Measurements from ENCODE around the gene MXD4.

DNA sequence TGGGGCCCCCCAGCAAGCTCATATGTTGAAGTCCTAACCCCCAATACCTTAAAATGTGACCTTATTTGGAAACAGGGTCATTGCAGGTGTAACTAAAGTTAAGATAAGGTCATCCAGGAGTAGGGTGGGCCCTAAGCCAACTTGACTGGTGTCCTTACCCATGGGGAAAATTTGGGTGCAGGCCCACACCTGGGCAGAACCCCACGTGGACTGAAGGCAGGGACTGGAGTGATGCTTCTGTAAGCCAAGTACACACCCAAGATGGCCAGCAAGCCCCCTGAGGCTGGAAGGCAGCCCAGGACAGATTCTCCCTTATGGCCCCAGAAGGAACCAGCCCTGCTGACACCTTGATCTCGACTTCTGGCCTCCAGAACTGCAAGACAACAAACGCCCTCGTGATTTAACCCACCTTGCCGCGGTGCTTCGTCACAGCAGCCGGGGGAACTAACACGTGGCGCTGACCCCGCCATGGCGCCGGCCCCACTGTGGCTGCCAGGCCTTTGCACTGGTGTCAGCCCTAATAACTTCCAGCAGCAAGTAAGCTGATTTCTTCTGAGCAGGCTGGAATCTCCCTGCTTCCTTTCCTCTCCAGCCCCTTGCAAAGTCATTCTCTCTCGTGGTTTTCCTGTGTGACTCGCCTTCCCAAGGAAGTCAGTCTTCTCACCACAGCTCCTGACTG is 23.2 kb upstream of the MXD4 start:
- TF ChIP-seq, protein P1, sequence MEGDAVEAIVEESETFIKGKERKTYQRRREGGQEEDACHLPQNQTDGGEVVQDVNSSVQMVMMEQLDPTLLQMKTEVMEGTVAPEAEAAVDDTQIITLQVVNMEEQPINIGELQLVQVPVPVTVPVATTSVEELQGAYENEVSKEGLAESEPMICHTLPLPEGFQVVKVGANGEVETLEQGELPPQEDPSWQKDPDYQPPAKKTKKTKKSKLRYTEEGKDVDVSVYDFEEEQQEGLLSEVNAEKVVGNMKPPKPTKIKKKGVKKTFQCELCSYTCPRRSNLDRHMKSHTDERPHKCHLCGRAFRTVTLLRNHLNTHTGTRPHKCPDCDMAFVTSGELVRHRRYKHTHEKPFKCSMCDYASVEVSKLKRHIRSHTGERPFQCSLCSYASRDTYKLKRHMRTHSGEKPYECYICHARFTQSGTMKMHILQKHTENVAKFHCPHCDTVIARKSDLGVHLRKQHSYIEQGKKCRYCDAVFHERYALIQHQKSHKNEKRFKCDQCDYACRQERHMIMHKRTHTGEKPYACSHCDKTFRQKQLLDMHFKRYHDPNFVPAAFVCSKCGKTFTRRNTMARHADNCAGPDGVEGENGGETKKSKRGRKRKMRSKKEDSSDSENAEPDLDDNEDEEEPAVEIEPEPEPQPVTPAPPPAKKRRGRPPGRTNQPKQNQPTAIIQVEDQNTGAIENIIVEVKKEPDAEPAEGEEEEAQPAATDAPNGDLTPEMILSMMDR (IDR thresholded peaks at IDR 0.05 in 4 of 5, conservative IDR thresholded peaks at IDR 0.05 in 1 of 5), result no peak
- no peak for TF ChIP-seq POLR2A (IDR thresholded peaks at IDR 0.05)
